ENCODE results near the gene PARD3B. TPM values are rescaled to one million over a fixed set of nuclear protein-coding genes. Genes with fewer than 3 reads are reported as not detected.

Gene PARD3B
- total RNA-seq, 2 donors from 2014 or later, result 0.52 TPM; not detected in 1

- no peak for ATAC-seq
- no peak overlapping the region for H3K4me3 Mint-ChIP-seq
Observed at GRCh38 chr2:205543937-205544702, 998.8 kb downstream of the PARD3B start.

DNA sequence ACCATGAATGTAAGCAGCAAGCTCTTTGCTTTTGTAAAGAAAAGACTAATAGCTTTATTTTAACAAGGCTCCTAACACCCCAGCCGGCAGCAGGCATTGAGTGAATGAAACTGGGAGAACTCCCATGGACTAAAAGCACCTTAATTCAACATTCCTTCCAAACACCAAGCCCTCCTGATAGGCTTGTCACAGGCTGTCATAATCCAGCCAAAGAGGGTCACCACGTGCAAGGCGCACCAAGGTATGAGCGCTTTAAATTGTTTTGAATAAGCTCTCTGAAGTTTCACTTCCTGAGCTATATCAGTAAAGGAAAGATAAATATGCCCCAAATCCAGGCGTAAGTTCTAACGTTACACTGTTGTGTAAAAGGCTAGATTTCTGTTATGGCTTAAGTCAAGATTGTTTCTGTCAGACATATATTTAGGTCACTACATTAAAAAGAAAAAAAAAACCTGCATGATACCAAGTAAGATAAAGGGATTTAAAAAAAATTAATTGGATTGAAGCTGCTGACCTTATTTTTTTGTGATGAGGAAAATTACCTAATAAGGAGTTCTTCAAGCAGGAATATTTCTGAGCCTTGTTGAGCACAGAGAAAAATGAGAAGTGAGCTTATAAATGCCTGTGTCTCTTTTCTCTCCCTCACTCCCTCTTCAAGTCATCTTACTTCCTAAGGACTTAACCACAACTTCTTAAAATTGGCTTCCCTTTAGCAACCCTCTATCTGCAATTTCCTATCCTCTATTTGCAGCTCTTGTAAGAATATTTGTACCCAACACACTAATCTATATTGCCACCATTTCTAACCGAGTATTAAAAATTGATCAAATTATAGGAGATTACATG is 1000.9 kb downstream of the PARD3B start:
- ATAC-seq, result no peak

More at GRCh38 chr2:205543937-205544702, 998.8 kb downstream of the PARD3B start:
- H3K27me3 Mint-ChIP-seq, result no peaks in the 10 kb centered on the region
- H3K4me1 Mint-ChIP-seq (ENCODE audit: low read depth in 2 of 2), result no peaks in the 10 kb centered on the region
- no peaks in the 10 kb centered on the region for H3K9me3 Mint-ChIP-seq
- no peak for DNase-seq (ENCODE audit: low spot score)
- H3K36me3 Mint-ChIP-seq, result no peaks in the 10 kb centered on the region
- no peak overlapping the region for H3K27ac Mint-ChIP-seq

DNA sequence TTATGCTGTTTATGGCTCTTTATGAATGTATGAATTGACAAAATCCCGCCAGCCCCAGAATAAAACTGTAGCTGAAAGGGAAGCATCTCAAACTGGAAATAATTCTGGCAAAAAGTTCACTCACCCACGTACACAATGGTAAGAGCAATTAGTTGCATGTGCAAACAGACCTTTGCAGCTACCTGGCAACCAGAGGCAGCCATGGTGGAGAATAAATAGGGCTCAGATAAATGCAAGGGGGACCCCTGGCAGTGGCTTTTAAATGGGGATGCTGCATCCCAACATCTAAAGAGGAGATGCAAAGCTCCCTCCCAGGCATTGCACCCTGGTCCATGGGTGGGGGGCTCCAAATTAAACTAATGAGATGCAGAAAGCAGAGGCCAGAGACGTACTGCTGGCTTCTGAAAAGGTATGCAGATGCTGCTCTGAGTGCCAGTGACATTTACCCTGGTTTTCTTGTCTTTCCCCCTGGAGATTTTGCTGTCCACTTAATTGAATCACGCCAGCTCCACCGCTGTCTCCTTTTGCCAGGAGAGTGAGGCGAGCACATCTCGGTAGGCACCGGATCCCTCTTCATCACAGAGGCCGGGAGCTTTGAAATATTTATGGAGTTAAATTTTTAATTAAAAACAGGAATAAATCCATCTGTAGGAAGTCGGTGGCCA is 1010.4 kb downstream of the PARD3B start:
- Mint-ChIP-seq H3K4me3 (no peak overlapping the region), H3K36me3 (no peaks in the 10 kb centered on the region), H3K9me3 (no peaks in the 10 kb centered on the region), H3K4me1 (ENCODE audit: low read depth in 2 of 2) (no peaks in the 10 kb centered on the region), H3K27ac (no peak overlapping the region), H3K27me3 (no peaks in the 10 kb centered on the region)
- DNase-seq (ENCODE audit: low spot score), result no peak
- ATAC-seq, result no peak

More for the DNA sequence above, 1000.9 kb downstream of the PARD3B start:
- no peak for DNase-seq (ENCODE audit: low spot score)
- Mint-ChIP-seq H3K27me3 (no peaks in the 10 kb centered on the region), H3K27ac (no peak overlapping the region), H3K9me3 (no peaks in the 10 kb centered on the region), H3K4me3 (no peak overlapping the region), H3K4me1 (ENCODE audit: low read depth in 2 of 2) (no peaks in the 10 kb centered on the region), H3K36me3 (no peaks in the 10 kb centered on the region)

DNA sequence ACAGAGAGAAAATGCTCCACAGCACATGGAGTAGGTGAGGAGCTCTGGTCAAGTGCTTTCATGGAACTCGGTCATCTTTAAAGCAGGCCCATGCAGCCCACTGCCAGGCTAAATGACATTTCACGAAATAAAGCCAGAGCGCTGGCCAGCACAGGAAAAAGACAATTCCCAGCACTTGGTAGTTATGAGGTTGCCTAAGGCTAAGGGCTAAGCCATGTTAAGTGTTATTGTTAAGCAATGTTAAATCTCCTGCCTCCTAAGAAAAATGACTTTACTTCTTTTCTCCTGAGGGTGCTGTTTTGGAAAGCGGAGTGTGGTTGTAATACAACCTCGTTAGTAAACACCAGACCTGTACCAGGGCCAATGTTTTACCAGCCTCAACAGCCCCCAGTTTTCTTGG is 1011.1 kb downstream of the PARD3B start:
- no peak for ATAC-seq
- DNase-seq (ENCODE audit: low spot score), result no peak
- Mint-ChIP-seq H3K4me1 (ENCODE audit: low read depth in 2 of 2) (no peaks in the 10 kb centered on the region), H3K36me3 (no peaks in the 10 kb centered on the region), H3K9me3 (no peaks in the 10 kb centered on the region), H3K27me3 (no peaks in the 10 kb centered on the region), H3K27ac (no peak overlapping the region), H3K4me3 (no peak overlapping the region)

- H3K36me3 Mint-ChIP-seq, result no peaks in the 10 kb centered on the region
- no peaks in the 10 kb centered on the region for H3K4me1 Mint-ChIP-seq (ENCODE audit: low read depth in 2 of 2)
- H3K4me3 Mint-ChIP-seq, result no peak overlapping the region
- H3K9me3 Mint-ChIP-seq, result no peaks in the 10 kb centered on the region
- no peak for ATAC-seq
- no peak for DNase-seq (ENCODE audit: low spot score)
- no peaks in the 10 kb centered on the region for H3K27me3 Mint-ChIP-seq
- H3K27ac Mint-ChIP-seq, result no peak overlapping the region
Observed at GRCh38 chr2:205556841-205557539, 1011.7 kb downstream of the PARD3B start.

- Mint-ChIP-seq H3K27ac (no peak overlapping the region), H3K27me3 (no peaks in the 10 kb centered on the region), H3K4me3 (no peak overlapping the region), H3K9me3 (no peaks in the 10 kb centered on the region), H3K4me1 (ENCODE audit: low read depth in 2 of 2) (no peaks in the 10 kb centered on the region), H3K36me3 (no peaks in the 10 kb centered on the region)
- DNase-seq (ENCODE audit: low spot score) (no peak), ATAC-seq (peak in 1 of 2 donors; percentile 12)
Observed at GRCh38 chr2:205557873-205558272, 1012.6 kb downstream of the PARD3B start.

DNA sequence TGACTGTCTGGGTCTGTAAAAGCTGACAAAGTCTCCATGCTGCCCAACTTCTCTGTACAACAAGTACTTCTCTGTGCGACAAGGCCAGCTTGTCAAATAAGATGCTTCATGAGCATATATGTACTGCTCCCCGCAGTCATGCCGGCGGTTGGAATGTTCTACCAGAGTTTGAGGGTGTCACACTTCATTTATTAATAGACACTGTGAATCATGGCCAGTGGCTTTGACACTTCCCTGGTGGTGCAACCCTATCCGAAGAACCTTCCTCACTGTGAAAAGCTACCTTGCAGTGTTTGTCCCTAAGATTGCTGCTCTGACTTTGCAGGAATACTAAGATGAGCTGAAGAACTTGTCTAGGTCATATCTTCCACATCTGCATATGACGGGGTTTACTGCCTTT is 1016.2 kb downstream of the PARD3B start:
- no peak overlapping the region for H3K27ac Mint-ChIP-seq

DNA sequence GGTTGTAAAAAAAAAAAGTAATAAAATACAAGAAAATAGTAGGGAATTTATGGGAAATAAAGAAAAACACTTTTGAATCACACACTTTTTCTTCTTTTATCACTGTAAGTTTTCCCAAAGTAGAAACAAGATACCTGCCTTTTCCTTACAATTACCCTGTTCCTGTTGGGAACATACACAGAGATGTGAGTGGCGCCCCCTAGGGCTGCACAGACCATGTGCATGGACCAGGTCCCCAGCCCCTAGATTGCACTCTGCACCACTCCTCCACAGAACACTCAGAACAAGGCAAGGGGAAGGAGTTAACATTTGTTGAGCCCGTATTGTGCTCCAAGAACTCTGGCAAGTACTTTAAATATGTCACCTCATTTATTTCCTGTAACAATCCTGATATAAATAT is 1018.4 kb downstream of the PARD3B start:
- H3K27ac Mint-ChIP-seq, result no peak overlapping the region
- DNase-seq (ENCODE audit: low spot score) (no peak), ATAC-seq (peak in 1 of 2 donors; percentile 54)
- no peak overlapping the region for H3K4me3 Mint-ChIP-seq
- peaks cover 5 to 9% of the 10 kb centered on the region in 2 donors for H3K27me3 Mint-ChIP-seq
- H3K4me1 Mint-ChIP-seq (ENCODE audit: low read depth in 2 of 2), result no peaks in the 10 kb centered on the region
- no peaks in the 10 kb centered on the region for H3K9me3 Mint-ChIP-seq
- no peaks in the 10 kb centered on the region for H3K36me3 Mint-ChIP-seq

More for the DNA sequence above, 1016.2 kb downstream of the PARD3B start:
- no peaks in the 10 kb centered on the region for H3K36me3 Mint-ChIP-seq
- no peaks in the 10 kb centered on the region for H3K9me3 Mint-ChIP-seq
- no peak overlapping the region for H3K4me3 Mint-ChIP-seq
- ATAC-seq, result no peak
- no peak for DNase-seq (ENCODE audit: low spot score)
- H3K27me3 Mint-ChIP-seq, result peaks cover 5 to 9% of the 10 kb centered on the region in 2 donors
- no peaks in the 10 kb centered on the region for H3K4me1 Mint-ChIP-seq (ENCODE audit: low read depth in 2 of 2)

DNA sequence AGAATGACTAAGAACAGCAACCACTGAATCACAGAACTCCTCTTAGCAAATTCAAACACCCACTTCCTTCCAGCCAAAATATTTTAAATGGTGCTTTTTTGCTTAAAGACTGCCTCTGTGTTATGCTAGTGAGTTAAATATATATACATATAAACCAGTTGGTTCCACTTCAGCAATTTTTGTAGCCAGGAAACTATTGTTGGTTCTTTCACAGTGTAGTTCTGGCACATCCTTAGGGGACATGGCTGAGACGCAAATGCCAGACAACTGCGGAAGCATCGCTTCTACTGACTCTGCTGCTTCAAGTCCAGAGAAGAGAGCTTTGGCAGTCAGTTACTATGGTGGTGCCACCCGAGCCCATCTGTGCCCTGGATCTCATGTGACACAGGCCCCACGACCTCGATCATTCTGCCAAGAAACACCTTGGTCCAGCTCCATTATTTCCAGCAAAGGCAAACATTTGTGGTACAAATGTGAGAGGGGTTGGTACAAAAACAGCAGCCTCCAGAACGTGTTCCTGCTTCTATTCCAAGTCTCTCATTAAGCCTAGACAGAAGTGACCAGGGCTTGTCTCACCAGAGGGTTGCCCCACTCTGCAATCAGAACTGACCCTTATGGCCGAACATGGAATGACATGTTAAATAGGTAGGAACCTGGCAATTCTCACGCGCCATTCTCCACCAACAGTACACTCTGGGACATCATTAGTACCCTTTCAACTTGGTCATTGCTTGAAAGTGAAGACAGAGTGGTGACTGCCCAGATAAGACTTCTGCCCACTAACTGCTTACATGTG is 1019.3 kb downstream of the PARD3B start:
- no peaks in the 10 kb centered on the region for H3K36me3 Mint-ChIP-seq
- no peak overlapping the region for H3K27ac Mint-ChIP-seq
- H3K4me1 Mint-ChIP-seq (ENCODE audit: low read depth in 2 of 2), result no peaks in the 10 kb centered on the region
- ATAC-seq, result no peak
- DNase-seq (ENCODE audit: low spot score), result no peak
- H3K9me3 Mint-ChIP-seq, result no peaks in the 10 kb centered on the region
- H3K27me3 Mint-ChIP-seq, result peaks cover 5 to 9% of the 10 kb centered on the region in 2 donors
- no peak overlapping the region for H3K4me3 Mint-ChIP-seq

DNA sequence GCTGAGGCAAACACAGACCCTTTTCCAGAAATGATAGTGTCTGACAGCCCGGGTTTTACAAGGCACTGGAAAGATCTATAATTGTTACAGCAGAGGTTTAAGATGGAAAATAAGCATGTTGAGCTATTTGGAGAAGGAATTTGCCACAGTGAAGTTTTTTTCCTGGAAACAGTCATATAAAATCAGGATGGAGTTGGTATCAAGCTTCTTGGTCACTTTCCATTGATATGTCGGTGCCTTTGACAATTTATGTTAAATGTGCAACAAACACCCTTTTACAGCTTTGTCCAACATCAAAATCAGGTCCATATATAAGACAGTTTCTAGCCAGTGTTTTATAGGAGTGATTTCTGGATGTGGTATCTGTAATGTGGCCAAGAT is 1019.9 kb downstream of the PARD3B start:
- Mint-ChIP-seq H3K4me1 (ENCODE audit: low read depth in 2 of 2) (no peaks in the 10 kb centered on the region), H3K4me3 (no peak overlapping the region), H3K36me3 (no peaks in the 10 kb centered on the region), H3K27ac (no peak overlapping the region), H3K9me3 (no peaks in the 10 kb centered on the region), H3K27me3 (peaks cover 5 to 9% of the 10 kb centered on the region in 2 donors)
- ATAC-seq (no peak), DNase-seq (ENCODE audit: low spot score) (no peak)

GRCh38 chr2:205566606-205567168 is 1021.4 kb downstream of the PARD3B start:
- Mint-ChIP-seq H3K9me3 (peaks cover 1% of the 10 kb centered on the region), H3K27ac (no peak overlapping the region), H3K36me3 (no peaks in the 10 kb centered on the region), H3K4me3 (no peak overlapping the region), H3K4me1 (ENCODE audit: low read depth in 2 of 2) (no peaks in the 10 kb centered on the region), H3K27me3 (peaks cover 5 to 9% of the 10 kb centered on the region in 2 donors)
- DNase-seq (ENCODE audit: low spot score), result no peak
- ATAC-seq, result no peak

DNA sequence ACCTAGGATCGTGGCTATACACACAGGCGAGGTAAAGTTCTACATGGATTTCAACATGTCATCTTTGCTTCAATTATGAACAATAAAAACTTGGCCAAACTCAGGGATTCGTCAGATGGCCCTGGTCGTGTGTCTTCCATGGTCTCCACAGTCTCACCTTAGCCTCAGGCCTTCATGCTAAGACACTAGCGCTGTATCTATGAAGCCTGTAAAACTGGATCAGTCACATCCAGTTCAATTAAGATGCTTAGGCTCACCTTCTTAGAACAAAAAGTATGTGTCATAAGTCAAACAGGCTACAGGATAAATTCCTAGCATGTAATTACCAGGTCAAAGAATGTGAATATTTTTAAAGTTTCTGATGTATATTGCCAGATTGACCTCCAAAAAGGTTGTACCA is 1023.3 kb downstream of the PARD3B start:
- peaks cover 8 to 9% of the 10 kb centered on the region in 2 donors for H3K27me3 Mint-ChIP-seq
- no peak for DNase-seq (ENCODE audit: low spot score)
- H3K27ac Mint-ChIP-seq, result no peak overlapping the region
- no peaks in the 10 kb centered on the region for H3K4me1 Mint-ChIP-seq (ENCODE audit: low read depth in 2 of 2)
- no peak overlapping the region for H3K4me3 Mint-ChIP-seq
- no peaks in the 10 kb centered on the region for H3K36me3 Mint-ChIP-seq
- no peak for ATAC-seq
- H3K9me3 Mint-ChIP-seq, result peaks cover 3% of the 10 kb centered on the region

Measured in natural killer cell treated with Interleukin-12 subunit alpha and Interleukin-12 subunit beta and Interleukin-15 and Interleukin-18, amount 100 ng/mL, for 72 hours (primary cell).